Heart right ventricle (tissue), 16 donors: Measurements from ENCODE around the gene SLC25A1. TPM values are rescaled to one million over a fixed set of nuclear protein-coding genes. Genes with fewer than 3 reads are reported as not detected.

ENCODE experiments used
- ATAC-seq, 8 donors: fragments of 200-7000 bp; cut with Tn5 transposase; one replicate each; pipeline ENCODE4 v1.9.1; 2020; ENCODE audit warnings: mild to moderate bottlenecking in 8 of 8, moderate library complexity in 8 of 8, moderate number of reproducible peaks in 1 of 8
- DNase-seq, 2 donors: peaks; one replicate each; pipeline ENCODE4 v3.0.0-alpha.2; 2020
- H3K27ac ChIP-seq, 10 donors: fragments of 200-600 bp; sonication (generic) in 2 of 10; one replicate each; pipeline versions ENCODE4 v1.5.0 to v1.8.0; 2020 to 2022; ENCODE audit warnings: mild to moderate bottlenecking in 3 of 10
- H3K27me3 ChIP-seq, 7 donors: fragments of 200-600 bp; one replicate each; pipeline ENCODE4 v1.8.0; 2021 to 2022; ENCODE audit warnings: mild to moderate bottlenecking in 2 of 7
- H3K36me3 ChIP-seq, 9 donors: fragments of 200-600 bp; sonication (generic) in 1 of 9; one replicate each; pipeline versions ENCODE4 v1.5.0 to v1.8.0; 2020 to 2022; ENCODE audit warnings: mild to moderate bottlenecking in 2 of 9
- H3K4me1 ChIP-seq, 9 donors: fragments of 200-600 bp; sonication (generic) in 1 of 9; one replicate each; pipeline versions ENCODE4 v1.5.0 to v1.8.0; 2020 to 2022; ENCODE audit warnings: mild to moderate bottlenecking in 4 of 9
- H3K4me3 ChIP-seq, 10 donors: fragments of 200-600 bp; sonication (generic) in 2 of 10; one replicate each; pipeline versions ENCODE4 v1.5.0 to v1.8.0; 2020 to 2022; ENCODE audit warnings: mild to moderate bottlenecking in 7 of 10, moderate library complexity in 2 of 10
- H3K9me3 ChIP-seq, 11 donors: fragments of 200-600 bp in 10 of 11; sonication (generic) in 2 of 11; one replicate each; pipeline versions ENCODE4 v1.5.0 to v1.8.0; 2013 to 2022; ENCODE audit warnings: mild to moderate bottlenecking in 2 of 11, control low read depth in 1 of 11, moderate library complexity in 1 of 11
- CTCF ChIP-seq, 9 donors: fragments of 200-600 bp; sonication (generic) in 2 of 9; IDR thresholded peaks; one replicate each; pipeline versions ENCODE4 v1.5.0 to v1.8.0; 2021 to 2022; ENCODE audit warnings: antibody characterized with exemption in 9 of 9, mild to moderate bottlenecking in 5 of 9, moderate library complexity in 1 of 9
- WGBS, 2 donors: extraction: QIAGEN DNeasy Blood & Tissue Kit; methylation state at CpG; one replicate each; pipeline ENCODE4 v1.1.7; 2013; ENCODE audit warnings: inconsistent platforms in 1 of 2; 5-methylcytosine and 5-hydroxymethylcytosine counted together
- intact Hi-C, 10 donors: fragments of 100-400 bp; cut with DNase I; formaldehyde crosslinking; loops; one replicate each; pipeline versions ENCODE4 v1.11.1 to v1.14.2; 2022
- polyA plus RNA-seq, 2 donors: library from polyadenylated mRNA; stranded (reverse); fragments of 200-250 nt; gene quantifications; one replicate each; pipeline ENCODE4 v1.2.3, GENCODE V29; 2013
- total RNA-seq, 10 donors: library from RNA; stranded (reverse); fragmentation: NEBNext Ultra II Directional in 3 of 10; extraction: Animal tissue kit (Norgen Biotek cat#: 25700) in 3 of 10; gene quantifications; one replicate each; pipeline versions ENCODE4 v1.2.1 to v1.2.4, GENCODE V29; 2021 to 2023
- donor health status: Arrhythmogenic right ventricular cardiomyopathy.
- donor health status: ischemic (EF 13 %, LVEDD 7.1; RV severe dilation, severe dysfunction).
- donor health status: healthy with polysubstance abuse.
- donor health status: DM: no; HTN: yes; CAD: no.
- donor health status: DM: no; HTN: no; CAD: no.
- donor health status: ischemic (EF 25% LVEDD 6.9; RV normal size, moderate dysfunction).
- donor health status: ischemic (EF 25% LVEDD 5.7; RV mildly dilated, moderate dysfunction).
- donor health status: healthy.
- donor health status: DM: yes; HTN: yes; CAD: no.
- donor health status: Ischemic cardiomyopathy.
- donor health status: ischemic (EF 35%, LVEDD 5.7; RV mildly dilated, moderate dysfunction).
- donor health status: nonischemic (EF 11% LVEDD 7.7; RV severe dilation, severe dysfunction).
- donor health status: DM: yes; HTN: yes; CAD: no.
- donor health status: PGD.
- donor health status: ischemic (EF 29% LVEDD 5.4; RV normal size, mild dysfunction).
- donor health status: nonischemic (EF 23%, LVEDD 6.1; RV moderate dilation, normal function).

SLC25A1 gene
- total and polyA plus RNA-seq, 12 donors, result 14.8 to 31.9 (median 20.5) TPM

GRCh38 chr22:19129871-19130270 is 48.7 kb downstream of the SLC25A1 start:
- TF ChIP-seq CTCF (IDR thresholded peaks at IDR 0.05), result no peak
- DNase-seq, result peak in 1 of 2 donors; percentile 4
- Histone ChIP-seq H3K4me1 (no peaks in the 10 kb centered on the region), H3K9me3 (no peaks in the 10 kb centered on the region), H3K27me3 (no peaks in the 10 kb centered on the region), H3K27ac (no peak overlapping the region), H3K4me3 (no peak overlapping the region), H3K36me3 (peaks cover 0 to 33% (median 15%) of the 10 kb centered on the region in 9 donors)
- WGBS, 2 donors, result 81 to 86% methylated on average over 8 of the region's 8 CpGs
- intact Hi-C loops, result no loop called here
- no peak for ATAC-seq

DNA sequence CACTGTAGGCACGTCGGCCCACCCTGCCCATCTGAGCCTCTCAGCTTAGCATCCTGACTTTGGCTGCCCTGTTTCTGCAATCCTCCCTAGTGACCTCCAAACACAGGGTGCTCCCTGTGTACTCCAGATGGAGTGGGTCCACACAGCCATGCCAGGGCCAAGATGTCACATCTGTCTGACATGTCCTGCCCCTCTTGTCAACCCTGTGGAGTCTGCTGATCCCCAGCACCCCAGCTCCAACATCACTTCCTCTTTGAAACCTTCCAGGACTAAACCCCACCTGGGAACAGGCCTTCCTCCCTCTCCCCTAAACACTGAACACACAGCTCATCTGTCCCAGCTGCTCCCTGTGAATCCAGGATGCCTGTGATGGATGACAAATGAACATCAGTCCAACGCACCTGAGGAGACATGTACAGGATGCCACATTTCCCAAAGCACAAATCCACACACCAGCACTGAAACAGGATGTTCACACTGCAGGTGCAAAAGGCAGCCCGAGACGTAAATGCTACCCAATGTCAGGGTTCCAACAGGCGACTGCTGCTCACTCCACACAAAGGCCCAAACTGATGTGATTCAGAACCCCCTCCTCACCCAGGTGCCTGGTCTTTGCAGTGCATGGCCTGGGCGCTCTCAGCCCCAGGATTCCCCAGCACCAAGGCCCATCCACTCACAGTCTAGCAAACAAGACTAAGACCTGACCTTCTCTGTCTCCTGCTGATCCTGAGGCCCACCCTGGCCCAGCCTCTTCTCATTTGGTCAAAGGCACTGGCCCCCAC is 49.4 kb downstream of the SLC25A1 start:
- no peak overlapping the region for H3K4me3 ChIP-seq
- peak in 1 of 2 donors; percentile 7 for DNase-seq
- 84 to 91% methylated on average over 7 of the region's 7 CpGs for WGBS, 2 donors
- TF ChIP-seq CTCF (IDR thresholded peaks at IDR 0.05), result no peak
- H3K36me3 ChIP-seq, result peaks cover 0 to 26% (median 8%) of the 10 kb centered on the region in 9 donors
- H3K9me3 ChIP-seq, result no peaks in the 10 kb centered on the region
- H3K27me3 ChIP-seq, result no peaks in the 10 kb centered on the region
- no peaks in the 10 kb centered on the region for H3K4me1 ChIP-seq
- no peak overlapping the region for H3K27ac ChIP-seq
- intact Hi-C loops, result no loop called here
- ATAC-seq, result no peak

DNA sequence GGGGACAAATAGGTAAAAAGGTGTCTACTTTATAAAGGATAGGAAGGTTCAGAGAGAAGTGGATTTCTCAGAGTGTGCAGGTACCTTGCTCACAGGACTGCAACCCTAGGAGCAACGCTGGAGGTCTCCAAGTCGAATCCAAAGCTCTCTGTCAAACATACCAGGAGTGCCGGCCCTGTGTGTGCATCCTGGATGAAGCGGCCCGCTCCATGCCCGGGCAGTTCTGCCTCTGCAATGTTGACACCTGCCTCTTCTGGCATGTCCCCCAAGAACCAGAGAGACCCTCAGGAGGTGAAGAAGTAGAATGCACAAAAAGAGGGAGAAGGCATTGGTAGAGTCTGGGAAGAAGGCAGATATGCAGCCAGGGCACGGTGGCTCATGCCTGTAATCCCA is 50.5 kb downstream of the SLC25A1 start:
- Histone ChIP-seq H3K27ac (no peak overlapping the region), H3K36me3 (peaks cover 0 to 14% (median 0%) of the 10 kb centered on the region in 9 donors), H3K4me3 (no peak overlapping the region), H3K27me3 (no peaks in the 10 kb centered on the region), H3K4me1 (peaks cover under 1 to 3% (median 2%) of the 10 kb centered on the region in 9 donors), H3K9me3 (no peaks in the 10 kb centered on the region)
- 86 to 92% methylated on average over 7 of the region's 7 CpGs for WGBS, 2 donors
- intact Hi-C loops, result no loop called here
- DNase-seq (peak in 1 of 2 donors; percentile 1), ATAC-seq (no peak)
- TF ChIP-seq CTCF (IDR thresholded peaks at IDR 0.05), result no peak

DNA sequence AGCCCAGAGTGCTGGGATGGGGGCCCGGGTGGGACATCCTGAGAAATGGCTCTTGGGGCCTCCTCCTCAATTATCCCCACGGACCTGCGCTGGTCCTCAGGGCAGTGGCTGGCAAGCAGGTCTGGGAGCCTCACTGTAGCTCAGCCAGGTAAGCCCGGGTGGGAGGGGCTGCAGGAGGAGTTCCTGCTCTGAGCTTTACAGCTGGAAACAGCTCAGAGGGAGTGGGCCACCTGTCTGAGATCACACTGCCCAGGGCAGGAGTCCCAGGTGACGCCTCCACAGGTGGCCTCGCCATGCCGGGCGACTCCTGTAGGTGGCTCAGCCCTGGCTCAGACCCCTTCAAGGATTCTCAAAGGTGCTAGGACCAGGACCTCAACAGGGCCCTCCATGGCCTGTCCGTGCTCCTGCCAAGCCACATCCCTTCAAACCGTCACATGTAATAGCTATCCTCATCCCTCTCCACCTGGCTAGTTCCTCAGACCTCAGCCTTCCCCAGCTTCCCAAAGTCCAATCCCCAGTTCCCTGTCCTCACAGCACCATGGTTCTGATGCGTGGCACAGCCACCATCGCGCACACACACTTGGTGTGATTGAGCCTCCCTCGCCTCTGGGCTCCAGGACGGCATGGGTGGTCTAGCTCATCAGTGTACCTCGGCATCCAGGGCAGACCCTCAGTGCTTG is 51.1 kb downstream of the SLC25A1 start:
- Histone ChIP-seq H3K27me3 (no peaks in the 10 kb centered on the region), H3K36me3 (peaks cover 0 to 9% (median 0%) of the 10 kb centered on the region in 9 donors), H3K9me3 (no peaks in the 10 kb centered on the region), H3K4me1 (peaks cover 3 to 8% (median 6%) of the 10 kb centered on the region in 9 donors), H3K4me3 (no peak overlapping the region), H3K27ac (no peak overlapping the region)
- no peak for TF ChIP-seq CTCF (IDR thresholded peaks at IDR 0.05)
- ATAC-seq (no peak), DNase-seq (peak in 1 of 2 donors; percentile 6)
- 92 to 94% methylated on average over 16 of the region's 16 CpGs for WGBS, 2 donors
- intact Hi-C loops, result no loop called here
